ENCODE data around the gene ATG101. TPM values are rescaled to one million over a fixed set of nuclear protein-coding genes. Genes with fewer than 3 reads are reported as not detected.

Gene ATG101
- total RNA-seq, 1 experiment from 2014 or later: 66.9 TPM

GRCh38 chr12:52054833-52055730 is 14.7 kb upstream of the ATG101 start:
- BruUV-seq (replicated peaks): no TSS peak
- CTCF ChIA-PET: interaction anchor here (0.9 to 1.6 kb wide), 4 partner anchors 9 to 32 kb away, joined by 4 to 7 read pairs (median 4); no protein-coding TSS in a partner anchor
- H3K9me3 Mint-ChIP-seq (ENCODE audit: unreplicated experiment): no peaks in the 10 kb centered on the region
- no peaks in the 10 kb centered on the region for H3K27me3 Mint-ChIP-seq (ENCODE audit: insufficient read depth, unreplicated experiment)
- intact Hi-C loops (cut with micrococcal nuclease): no loop called here
- POLR2A ChIA-PET: interaction anchor here (0.6 kb wide), 1 partner anchor 11 kb away, joined by 3 read pairs; no protein-coding TSS in a partner anchor
- no peak for DNase-seq (ENCODE audit: unreplicated experiment)
- peaks cover 11% of the 10 kb centered on the region for H3K36me3 Mint-ChIP-seq (ENCODE audit: insufficient read depth, unreplicated experiment)
- H3K27ac Mint-ChIP-seq (ENCODE audit: low read depth, unreplicated experiment): no peak overlapping the region
- H3K4me1 Mint-ChIP-seq (ENCODE audit: insufficient read depth, unreplicated experiment): peaks cover 11% of the 10 kb centered on the region
- no peak overlapping the region for H3K4me3 Mint-ChIP-seq (ENCODE audit: unreplicated experiment)
- no peak for TF ChIP-seq CTCF (IDR thresholded peaks at IDR 0.05; ENCODE audit: unreplicated experiment)

- no peak for TF ChIP-seq CTCF (IDR thresholded peaks at IDR 0.05; ENCODE audit: unreplicated experiment)
- H3K27me3 Mint-ChIP-seq (ENCODE audit: insufficient read depth, unreplicated experiment): no peaks in the 10 kb centered on the region
- no peak overlapping the region for H3K4me3 Mint-ChIP-seq (ENCODE audit: unreplicated experiment)
- H3K36me3 Mint-ChIP-seq (ENCODE audit: insufficient read depth, unreplicated experiment): peaks cover 6% of the 10 kb centered on the region
- CTCF ChIA-PET: interaction anchor here (0.5 to 1.6 kb wide), 5 partner anchors 25 to 65 kb away, joined by 3 to 7 read pairs (median 3); no protein-coding TSS in a partner anchor
- DNase-seq (ENCODE audit: unreplicated experiment): no peak
- no peaks in the 10 kb centered on the region for H3K9me3 Mint-ChIP-seq (ENCODE audit: unreplicated experiment)
- no TSS peak for BruUV-seq (replicated peaks)
- H3K27ac Mint-ChIP-seq (ENCODE audit: low read depth, unreplicated experiment): no peak overlapping the region
- intact Hi-C loops (cut with micrococcal nuclease): no loop called here
- peaks cover 6% of the 10 kb centered on the region for H3K4me1 Mint-ChIP-seq (ENCODE audit: insufficient read depth, unreplicated experiment)
- POLR2A ChIA-PET: interaction anchor here (0.6 kb wide), 1 partner anchor 752 kb away, joined by 3 read pairs; no protein-coding TSS in a partner anchor
Measured at GRCh38 chr12:52055731-52056711, 13.8 kb upstream of the ATG101 start.

DNA sequence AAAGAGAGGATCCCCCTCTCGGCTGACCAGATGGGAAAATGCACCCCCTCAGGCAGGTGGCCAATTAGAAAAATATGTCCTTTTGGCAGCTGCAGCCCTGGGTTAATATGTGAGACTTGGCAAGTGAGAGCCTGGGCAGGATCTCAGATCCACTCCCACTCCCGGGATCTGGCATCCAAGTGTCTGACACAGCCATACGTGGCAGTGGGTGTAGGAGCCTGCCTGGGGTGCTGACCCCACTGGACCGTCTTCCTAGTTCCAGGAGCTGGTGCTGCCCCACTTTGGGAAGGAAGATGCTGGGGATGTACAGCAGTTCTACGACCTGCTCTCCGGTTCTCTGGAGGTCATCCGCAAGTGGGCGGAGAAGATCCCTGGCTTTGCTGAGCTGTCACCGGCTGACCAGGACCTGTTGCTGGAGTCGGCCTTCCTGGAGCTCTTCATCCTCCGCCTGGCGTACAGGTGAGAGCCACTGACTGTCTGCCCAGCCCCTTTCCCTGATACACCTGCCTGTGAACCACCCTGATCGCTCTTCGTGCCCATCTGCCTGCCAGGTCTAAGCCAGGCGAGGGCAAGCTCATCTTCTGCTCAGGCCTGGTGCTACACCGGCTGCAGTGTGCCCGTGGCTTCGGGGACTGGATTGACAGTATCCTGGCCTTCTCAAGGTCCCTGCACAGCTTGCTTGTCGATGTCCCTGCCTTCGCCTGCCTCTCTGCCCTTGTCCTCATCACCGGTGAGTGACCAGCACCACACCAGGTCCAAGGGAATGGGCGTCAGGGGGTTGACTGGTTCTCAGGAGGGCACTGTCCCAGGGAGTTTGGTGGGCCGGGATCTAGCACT is 12.8 kb upstream of the ATG101 start:
- Mint-ChIP-seq H3K4me3 (ENCODE audit: unreplicated experiment) (no peak overlapping the region), H3K4me1 (ENCODE audit: insufficient read depth, unreplicated experiment) (peaks cover 3% of the 10 kb centered on the region), H3K36me3 (ENCODE audit: insufficient read depth, unreplicated experiment) (peaks cover 6% of the 10 kb centered on the region), H3K27me3 (ENCODE audit: insufficient read depth, unreplicated experiment) (no peaks in the 10 kb centered on the region), H3K27ac (ENCODE audit: low read depth, unreplicated experiment) (no peak overlapping the region), H3K9me3 (ENCODE audit: unreplicated experiment) (no peaks in the 10 kb centered on the region)
- TF ChIP-seq CTCF (IDR thresholded peaks at IDR 0.05; ENCODE audit: unreplicated experiment): no peak
- intact Hi-C loops (cut with micrococcal nuclease): no loop called here
- ChIA-PET POLR2A (interaction anchor here (0.6 kb wide), 1 partner anchor 753 kb away, joined by 3 read pairs; no protein-coding TSS in a partner anchor), CTCF (interaction anchor here (0.6 to 1.0 kb wide), 2 partner anchors 26 kb away, joined by 3 read pairs; no protein-coding TSS in a partner anchor)
- no TSS peak for BruUV-seq (replicated peaks)
- DNase-seq (ENCODE audit: unreplicated experiment): no peak
